Measurements from ENCODE around the gene CFAP221.

Gene CFAP221

DNA sequence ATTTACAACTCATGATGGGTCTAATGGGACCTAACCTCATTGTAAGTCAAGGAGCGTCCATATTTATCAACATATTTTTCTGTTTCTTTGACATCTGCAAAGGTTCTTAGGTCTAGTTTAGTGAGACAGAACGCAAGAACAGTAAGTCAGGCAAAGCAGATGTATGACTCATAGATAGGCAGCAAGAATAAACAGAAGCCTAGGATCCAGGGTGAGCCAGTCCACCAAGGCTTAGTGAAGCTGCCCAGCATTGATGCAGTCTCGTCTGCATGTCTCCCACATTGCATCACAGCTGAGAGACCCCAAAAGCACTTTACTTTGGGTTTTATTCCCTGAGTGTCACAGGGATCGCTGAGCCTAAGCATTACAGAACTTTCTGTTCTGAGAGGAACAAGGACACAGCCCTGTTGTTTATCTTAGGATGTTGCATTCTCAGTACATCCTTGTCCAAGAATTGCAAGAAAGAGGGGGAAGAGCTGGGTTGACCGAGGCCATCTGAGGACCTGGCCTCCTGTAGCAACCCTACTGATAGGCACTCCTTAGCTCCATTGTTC is 105.2 kb downstream of the CFAP221 start:
- Mint-ChIP-seq H3K4me1 (ENCODE audit: low read depth) (peaks cover 16% of the 10 kb centered on the region), H3K27ac (no peak overlapping the region)
- intact Hi-C loops (cut with micrococcal nuclease): loop anchor here (5.0 to 10.0 kb wide), 2 partner anchors 528 to 1025 kb away; no protein-coding TSS in a partner anchor

DNA sequence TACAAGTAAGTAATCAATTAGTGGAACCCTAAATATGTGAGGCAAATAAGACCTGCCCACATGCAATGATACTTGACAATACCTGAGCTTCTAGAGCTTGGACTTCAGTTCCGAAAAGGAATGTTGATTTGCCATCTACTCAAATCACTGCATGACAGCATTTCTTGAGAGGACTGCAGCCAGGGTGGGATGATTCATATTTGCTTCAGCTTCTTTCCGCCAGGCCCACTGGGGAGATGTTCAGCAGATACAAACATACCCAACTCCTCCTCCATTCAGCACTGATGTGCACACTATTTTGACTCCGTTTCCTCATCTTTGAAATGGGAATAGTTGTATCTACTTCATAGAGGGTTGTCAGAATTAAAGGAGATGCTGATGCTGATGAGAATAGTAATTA is 106.0 kb downstream of the CFAP221 start:
- H3K4me3 Mint-ChIP-seq: no peak overlapping the region
- H3K27ac Mint-ChIP-seq: no peak overlapping the region
- H3K9me3 Mint-ChIP-seq: peaks cover 9% of the 10 kb centered on the region
- no peaks in the 10 kb centered on the region for H3K36me3 Mint-ChIP-seq (ENCODE audit: low read depth)
- peaks cover 16% of the 10 kb centered on the region for H3K4me1 Mint-ChIP-seq (ENCODE audit: low read depth)
- peaks cover 1% of the 10 kb centered on the region for H3K27me3 Mint-ChIP-seq
- intact Hi-C loops (cut with micrococcal nuclease): loop anchor here (10.0 kb wide), 1 partner anchor 125 kb away; the partner anchor contains the start of gene SCTR

More for the DNA sequence above, 105.2 kb downstream of the CFAP221 start:
- peaks cover 1% of the 10 kb centered on the region for H3K27me3 Mint-ChIP-seq
- no peak overlapping the region for H3K4me3 Mint-ChIP-seq
- H3K9me3 Mint-ChIP-seq: peaks cover 9% of the 10 kb centered on the region
- no peaks in the 10 kb centered on the region for H3K36me3 Mint-ChIP-seq (ENCODE audit: low read depth)

DNA sequence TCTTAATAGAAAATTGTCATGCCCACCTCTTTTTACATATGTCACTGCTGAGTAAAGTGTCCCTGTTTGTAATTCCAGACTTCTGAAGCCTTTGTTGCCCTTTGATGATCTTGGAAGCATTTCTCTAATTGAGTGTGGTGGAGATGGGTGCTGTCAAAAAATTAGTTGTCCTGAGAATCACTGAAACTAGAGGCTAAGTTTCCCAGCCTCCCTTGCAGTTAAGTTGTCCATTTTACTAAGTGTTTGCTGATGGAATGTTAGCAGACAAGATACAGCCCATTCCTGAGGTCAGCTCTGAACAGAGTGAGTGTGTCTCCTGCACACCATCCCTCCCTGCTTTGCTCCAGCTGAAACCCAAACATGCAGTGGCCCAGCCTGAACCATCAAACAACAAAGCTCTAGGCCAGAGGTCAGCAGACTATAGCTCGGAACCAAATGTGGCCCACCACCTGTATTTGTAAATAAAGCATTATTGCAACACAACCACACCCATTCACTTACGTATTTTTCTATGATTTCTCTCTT is 106.7 kb downstream of the CFAP221 start:
- H3K9me3 Mint-ChIP-seq: peaks cover 9% of the 10 kb centered on the region
- no peak overlapping the region for H3K27ac Mint-ChIP-seq
- H3K4me3 Mint-ChIP-seq: no peak overlapping the region
- no peaks in the 10 kb centered on the region for H3K36me3 Mint-ChIP-seq (ENCODE audit: low read depth)
- H3K27me3 Mint-ChIP-seq: no peaks in the 10 kb centered on the region
- intact Hi-C loops (cut with micrococcal nuclease): loop anchor here (10.0 kb wide), 1 partner anchor 126 kb away; the partner anchor contains the start of gene SCTR
- peaks cover 16% of the 10 kb centered on the region for H3K4me1 Mint-ChIP-seq (ENCODE audit: low read depth)

DNA sequence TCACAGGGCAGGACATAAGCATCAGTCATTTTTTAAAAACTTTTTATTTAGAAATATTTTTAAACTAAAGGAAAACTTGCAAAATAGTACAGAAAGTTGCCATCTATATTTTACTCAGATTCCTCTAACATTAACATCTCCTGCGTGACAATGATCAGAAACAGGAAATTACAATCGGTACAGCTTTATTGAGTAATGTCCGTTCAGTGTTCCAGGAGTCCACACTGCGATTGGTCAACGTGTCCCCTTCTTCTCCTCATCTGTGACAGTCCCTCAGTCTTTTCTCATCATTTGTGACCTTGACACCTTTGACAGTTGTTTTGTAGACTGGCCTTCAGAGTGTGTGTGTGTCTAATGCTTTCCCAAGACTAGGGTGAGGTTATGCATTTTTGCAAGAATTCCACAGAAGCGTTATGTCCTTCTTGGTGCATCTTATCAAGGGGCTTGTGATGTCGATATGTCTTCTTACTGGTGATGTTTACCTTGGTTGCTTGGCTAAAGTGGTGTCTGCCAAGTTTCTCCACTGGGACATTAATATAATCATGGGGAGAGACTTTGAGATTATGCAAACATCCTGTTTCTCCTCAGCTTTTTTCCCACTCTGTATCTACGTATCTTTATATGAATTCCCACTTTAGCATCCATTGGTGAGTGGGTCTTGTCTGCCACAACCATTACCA is 113.4 kb downstream of the CFAP221 start:
- H3K9me3 Mint-ChIP-seq: no peaks in the 10 kb centered on the region
- H3K27ac Mint-ChIP-seq: no peak overlapping the region
- H3K27me3 Mint-ChIP-seq: no peaks in the 10 kb centered on the region
- H3K4me1 Mint-ChIP-seq (ENCODE audit: low read depth): peaks cover 22% of the 10 kb centered on the region
- H3K36me3 Mint-ChIP-seq (ENCODE audit: low read depth): no peaks in the 10 kb centered on the region
- no peak overlapping the region for H3K4me3 Mint-ChIP-seq
- intact Hi-C loops (cut with micrococcal nuclease): loop anchor here (10.0 kb wide), 1 partner anchor 133 kb away; the partner anchor contains the start of gene SCTR

DNA sequence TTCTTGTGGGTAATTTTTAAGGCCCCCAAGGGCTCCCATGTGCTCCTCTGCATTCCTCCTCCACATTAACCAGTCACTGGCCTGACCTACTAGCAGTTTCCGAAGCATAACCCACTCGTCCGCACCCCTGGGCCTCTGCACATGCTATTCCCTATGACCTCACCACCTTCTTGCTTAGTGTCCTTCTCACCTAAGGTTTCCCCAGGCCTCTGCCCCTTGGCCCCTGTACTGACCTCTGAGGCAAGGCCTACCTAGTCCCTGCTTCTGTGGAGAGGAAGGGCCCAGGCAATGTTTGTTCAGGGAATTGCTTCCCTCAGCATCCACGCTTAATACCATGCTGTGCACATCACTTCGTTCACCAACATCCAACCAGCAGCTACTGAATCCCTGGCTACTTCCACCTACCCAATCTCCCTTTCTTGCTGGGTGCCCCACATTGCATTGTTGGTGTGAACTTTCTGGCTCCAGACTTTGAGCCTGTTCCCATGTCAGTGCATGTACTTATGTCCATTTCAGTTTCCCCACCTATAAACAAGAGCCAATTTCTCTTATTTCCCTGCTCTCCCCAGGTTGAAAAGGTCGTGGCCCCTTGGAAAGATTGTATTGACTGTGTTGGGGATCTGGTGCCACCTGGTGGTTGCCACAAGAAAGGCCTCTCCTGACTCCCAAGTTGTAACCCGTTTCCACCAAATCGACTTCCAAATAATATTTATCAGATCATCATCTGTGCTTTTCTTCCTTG is 115.5 kb downstream of the CFAP221 start:
- Mint-ChIP-seq H3K4me1 (ENCODE audit: low read depth) (peaks cover 28% of the 10 kb centered on the region), H3K36me3 (ENCODE audit: low read depth) (no peaks in the 10 kb centered on the region), H3K27me3 (peaks cover 4% of the 10 kb centered on the region), H3K27ac (no peak overlapping the region), H3K4me3 (no peak overlapping the region), H3K9me3 (no peaks in the 10 kb centered on the region)
- intact Hi-C loops (cut with micrococcal nuclease): loop anchor here (10.0 kb wide), 1 partner anchor 135 kb away; the partner anchor contains the start of gene SCTR

DNA sequence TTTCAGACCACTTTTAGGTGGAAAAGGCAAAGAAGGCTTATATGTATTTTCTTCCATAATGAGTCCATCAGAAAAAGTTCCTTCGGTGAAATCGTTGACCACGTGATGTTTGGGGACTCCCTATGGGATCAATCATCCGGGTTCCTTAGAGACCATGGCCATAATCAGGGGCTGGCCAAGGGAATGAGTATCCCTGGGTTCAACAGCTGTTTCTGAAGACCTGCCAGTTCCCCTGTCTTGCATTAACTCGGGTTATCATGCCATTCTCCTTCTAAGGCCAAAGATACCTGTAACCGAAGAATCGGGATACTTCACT is 116.1 kb downstream of the CFAP221 start:
- Mint-ChIP-seq H3K36me3 (ENCODE audit: low read depth) (no peaks in the 10 kb centered on the region), H3K27ac (no peak overlapping the region), H3K27me3 (peaks cover 9% of the 10 kb centered on the region), H3K4me1 (ENCODE audit: low read depth) (peaks cover 28% of the 10 kb centered on the region), H3K4me3 (no peak overlapping the region), H3K9me3 (no peaks in the 10 kb centered on the region)
- intact Hi-C loops (cut with micrococcal nuclease): no loop called here

DNA sequence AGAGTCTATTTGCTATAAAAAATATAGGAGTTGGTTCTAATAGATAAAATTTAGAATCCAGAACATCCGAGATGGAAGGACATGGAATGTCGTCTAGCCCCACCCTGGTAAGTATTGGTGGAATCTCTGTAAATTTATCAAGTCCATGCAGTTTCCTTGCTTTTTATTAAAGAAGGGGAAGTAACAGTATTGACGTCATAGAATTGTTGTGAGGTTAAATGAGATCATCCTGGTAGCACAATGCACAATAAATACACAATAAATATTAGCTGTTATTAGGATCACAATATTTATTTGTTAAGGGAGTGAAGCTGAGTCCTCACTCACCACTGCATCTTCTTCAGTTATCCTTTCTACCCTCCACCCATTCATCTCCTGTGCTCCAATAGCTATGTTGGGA is 118.0 kb downstream of the CFAP221 start:
- Mint-ChIP-seq H3K27ac (no peak overlapping the region), H3K36me3 (ENCODE audit: low read depth) (no peaks in the 10 kb centered on the region), H3K9me3 (no peaks in the 10 kb centered on the region), H3K27me3 (peaks cover 16% of the 10 kb centered on the region), H3K4me1 (ENCODE audit: low read depth) (peaks cover 18% of the 10 kb centered on the region), H3K4me3 (no peak overlapping the region)
- intact Hi-C loops (cut with micrococcal nuclease): no loop called here

DNA sequence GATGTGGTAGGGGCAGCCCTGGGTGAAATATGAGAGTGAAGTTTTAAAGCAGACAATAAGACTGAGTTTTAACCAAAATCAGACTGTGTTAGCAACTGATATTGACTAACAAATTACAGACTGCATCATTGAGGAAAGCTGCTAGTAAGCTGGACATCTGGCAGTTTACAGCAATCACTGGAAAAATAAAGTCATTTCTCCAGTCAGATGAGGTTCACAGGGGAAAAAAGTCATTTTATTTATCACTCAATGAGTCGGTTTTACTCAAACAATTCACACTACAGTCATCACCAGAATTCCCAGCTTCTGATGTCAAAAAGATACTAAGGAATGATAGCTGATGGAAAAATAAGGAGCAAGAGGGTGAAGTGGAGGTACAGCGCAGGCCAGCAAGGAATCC is 124.3 kb downstream of the CFAP221 start:
- Mint-ChIP-seq H3K27me3 (peaks cover 16% of the 10 kb centered on the region), H3K27ac (no peak overlapping the region), H3K9me3 (no peaks in the 10 kb centered on the region), H3K4me1 (ENCODE audit: low read depth) (peaks cover 2% of the 10 kb centered on the region), H3K36me3 (ENCODE audit: low read depth) (no peaks in the 10 kb centered on the region), H3K4me3 (no peak overlapping the region)
- intact Hi-C loops (cut with micrococcal nuclease): no loop called here

DNA sequence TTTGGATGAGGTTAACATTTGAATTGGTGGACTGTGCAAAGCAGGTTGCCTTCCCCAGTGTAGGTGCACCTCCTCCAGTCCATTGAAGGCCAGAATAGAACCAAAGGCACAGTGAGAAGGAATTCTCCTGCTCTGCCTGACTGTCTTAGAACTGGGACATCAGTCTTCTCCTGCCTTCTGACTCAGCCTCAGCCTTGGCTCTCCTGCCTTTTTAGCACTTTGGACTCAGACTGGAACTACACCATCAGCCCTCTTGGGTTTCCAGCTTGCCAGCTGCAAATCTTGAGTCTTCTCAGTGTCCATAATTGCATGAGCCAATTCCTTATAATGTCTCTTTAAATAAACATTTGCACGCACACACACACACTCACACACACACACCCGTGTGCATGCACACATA is 126.8 kb downstream of the CFAP221 start:
- Mint-ChIP-seq H3K9me3 (no peaks in the 10 kb centered on the region), H3K36me3 (ENCODE audit: low read depth) (no peaks in the 10 kb centered on the region), H3K4me1 (ENCODE audit: low read depth) (no peaks in the 10 kb centered on the region), H3K27me3 (peaks cover 3% of the 10 kb centered on the region), H3K4me3 (no peak overlapping the region), H3K27ac (no peak overlapping the region)
- intact Hi-C loops (cut with micrococcal nuclease): no loop called here

DNA sequence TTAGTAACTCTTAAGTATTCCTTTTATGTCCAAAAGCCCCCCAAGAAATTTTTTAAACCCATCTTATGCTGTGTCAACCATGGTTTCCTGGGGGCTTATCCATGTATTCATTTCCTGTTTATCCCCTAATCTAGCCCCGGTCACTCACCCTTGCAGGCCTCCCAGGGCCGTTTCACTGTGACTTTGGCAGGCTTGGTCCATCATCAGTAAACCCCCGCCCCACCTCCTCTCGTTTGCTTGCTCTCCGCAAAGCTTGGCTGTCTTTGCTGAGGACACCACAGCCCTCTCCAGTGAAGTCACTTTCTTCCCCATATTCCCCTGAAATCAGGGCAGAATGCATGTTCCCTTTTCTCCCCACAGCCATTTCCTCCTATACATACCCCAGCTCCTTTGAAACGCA is 127.5 kb downstream of the CFAP221 start:
- H3K27ac Mint-ChIP-seq: no peak overlapping the region
- H3K27me3 Mint-ChIP-seq: peaks cover 1% of the 10 kb centered on the region
- intact Hi-C loops (cut with micrococcal nuclease): no loop called here
- no peaks in the 10 kb centered on the region for H3K9me3 Mint-ChIP-seq
- no peak overlapping the region for H3K4me3 Mint-ChIP-seq
- H3K4me1 Mint-ChIP-seq (ENCODE audit: low read depth): no peaks in the 10 kb centered on the region
- H3K36me3 Mint-ChIP-seq (ENCODE audit: low read depth): no peaks in the 10 kb centered on the region

DNA sequence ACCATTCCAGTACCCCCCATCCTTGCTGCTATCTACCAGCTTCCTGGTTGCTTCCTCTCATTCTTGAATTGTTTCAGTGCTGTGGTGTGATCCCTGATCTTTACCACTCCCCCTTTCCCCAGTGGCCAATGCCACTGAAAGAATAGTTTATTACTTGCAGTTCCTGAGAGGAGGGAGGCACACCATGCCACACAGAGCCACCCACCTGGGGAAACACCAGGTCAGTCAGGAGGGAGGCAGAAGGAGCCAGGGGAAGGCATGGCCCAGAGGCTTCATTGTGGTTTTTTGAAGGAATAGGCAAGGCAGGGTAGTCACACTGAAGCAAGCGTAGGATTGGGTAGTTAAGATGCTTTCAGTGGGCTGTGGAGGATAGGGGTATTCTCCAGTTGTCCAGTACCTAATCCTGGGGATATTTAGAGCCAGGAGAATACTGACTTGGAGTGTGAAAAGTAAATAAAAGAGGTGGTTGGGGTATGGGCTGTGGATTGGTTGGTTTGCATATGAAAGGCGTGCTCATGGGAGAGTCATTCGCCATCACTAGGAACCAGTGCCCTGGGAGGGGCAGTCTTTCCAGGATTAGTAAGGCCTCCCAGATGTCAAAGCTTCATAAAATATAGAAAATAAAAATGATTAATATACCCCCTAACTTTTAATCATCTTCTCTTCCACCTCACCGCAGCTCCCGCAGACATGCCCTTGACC is 128.1 kb downstream of the CFAP221 start:
- intact Hi-C loops (cut with micrococcal nuclease): no loop called here
- no peaks in the 10 kb centered on the region for H3K4me1 Mint-ChIP-seq (ENCODE audit: low read depth)
- H3K27me3 Mint-ChIP-seq: peaks cover 1% of the 10 kb centered on the region
- H3K4me3 Mint-ChIP-seq: no peak overlapping the region
- no peak overlapping the region for H3K27ac Mint-ChIP-seq
- no peaks in the 10 kb centered on the region for H3K36me3 Mint-ChIP-seq (ENCODE audit: low read depth)
- H3K9me3 Mint-ChIP-seq: no peaks in the 10 kb centered on the region

DNA sequence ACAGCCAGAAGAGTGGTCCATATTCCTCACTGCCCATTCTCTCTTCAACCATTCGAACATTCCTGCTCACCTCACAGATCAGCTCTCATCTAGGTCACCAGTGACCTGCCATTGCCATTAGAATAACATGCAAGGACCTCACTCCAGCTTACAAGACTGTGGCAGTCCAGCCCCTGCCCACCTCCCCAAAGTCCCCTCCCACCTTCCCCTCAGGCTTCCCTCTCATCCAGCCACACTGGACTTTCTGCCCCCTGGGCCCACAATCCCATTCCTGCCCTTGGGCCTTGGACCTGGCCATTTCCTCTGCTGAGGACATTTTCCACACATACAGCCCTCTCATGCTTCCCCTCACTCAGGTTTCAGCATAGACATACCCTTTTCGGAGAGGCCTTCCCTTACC is 129.5 kb downstream of the CFAP221 start:
- Mint-ChIP-seq H3K9me3 (no peaks in the 10 kb centered on the region), H3K4me3 (no peak overlapping the region), H3K27me3 (peaks cover 5% of the 10 kb centered on the region), H3K27ac (no peak overlapping the region), H3K36me3 (ENCODE audit: low read depth) (peaks cover 1% of the 10 kb centered on the region), H3K4me1 (ENCODE audit: low read depth) (no peaks in the 10 kb centered on the region)
- intact Hi-C loops (cut with micrococcal nuclease): no loop called here

DNA sequence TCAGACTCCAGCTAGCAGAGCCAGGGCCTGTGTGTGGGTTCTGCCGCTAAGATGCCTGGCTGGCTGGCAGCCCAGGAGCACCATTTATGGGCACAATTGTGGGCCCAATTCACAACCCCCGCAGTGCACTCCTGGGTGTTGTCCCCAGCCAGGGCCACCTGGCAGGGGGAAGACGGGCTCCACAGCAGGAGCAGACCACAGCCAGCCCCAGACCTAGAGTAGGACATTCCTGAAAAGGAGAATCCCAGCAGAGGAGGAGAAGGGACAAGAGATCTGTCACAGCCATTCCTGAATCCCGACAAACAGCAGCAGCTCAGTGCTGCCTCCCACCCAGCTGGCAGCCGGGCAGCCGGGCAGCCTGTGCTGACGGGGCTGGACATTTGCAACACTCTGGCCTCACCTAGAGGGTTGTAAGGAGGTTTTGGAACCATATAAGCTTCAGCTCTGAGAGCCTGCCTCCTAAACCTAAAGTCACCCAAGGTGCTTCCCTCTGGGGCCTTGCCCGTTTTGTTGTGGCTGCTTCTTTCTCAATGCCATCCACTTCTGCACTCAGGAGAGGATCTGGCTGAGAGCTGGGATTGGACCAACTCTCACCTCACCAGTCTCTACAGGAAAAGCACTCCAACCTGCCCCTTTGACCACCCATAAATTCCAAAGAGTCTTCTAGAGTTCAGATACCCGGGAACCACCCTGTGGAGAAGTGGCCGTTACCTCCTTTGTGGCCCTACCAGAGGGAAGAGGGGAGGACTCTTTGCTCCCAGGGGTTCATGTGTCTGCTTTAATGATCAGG is 130.7 kb downstream of the CFAP221 start:
- peaks cover 7% of the 10 kb centered on the region for H3K36me3 Mint-ChIP-seq (ENCODE audit: low read depth)
- no peak overlapping the region for H3K27ac Mint-ChIP-seq
- peaks cover 7% of the 10 kb centered on the region for H3K4me1 Mint-ChIP-seq (ENCODE audit: low read depth)
- H3K9me3 Mint-ChIP-seq: no peaks in the 10 kb centered on the region
- H3K4me3 Mint-ChIP-seq: no peak overlapping the region
- peaks cover 5% of the 10 kb centered on the region for H3K27me3 Mint-ChIP-seq
- intact Hi-C loops (cut with micrococcal nuclease): no loop called here
